Ammon's horn (tissue), 1 donor: Measurements from ENCODE around the gene SDC3.
A peak's percentile ranks its signal among the peaks of the same experiment; 100 is the strongest.
"Not testable (repeated sequence)": the region's sequence is repeated elsewhere in the genome, so short reads cannot be mapped to it uniquely, and the experiment has no call there.

Experiments
- DNase-seq: peaks from one replicate; pipeline ENCODE4 v3.0.0-alpha.2; 2016; ENCODE audit warnings: low spot score

SDC3 gene

GRCh38 chr1:30908696-30909364 lies at the start of gene SDC3:
Gene SDC3 (minus strand): TSS chr1:30908758. CDS start chr1:30908586, 172 bp downstream.
- DNase-seq = no peak

GRCh38 chr1:30957560-30958222 lies 49.1 kb upstream of the SDC3 start:
- DNase-seq = no peak

GRCh38 chr1:30955448-30956015 lies 47.0 kb upstream of the SDC3 start:
- no peak for DNase-seq

DNA sequence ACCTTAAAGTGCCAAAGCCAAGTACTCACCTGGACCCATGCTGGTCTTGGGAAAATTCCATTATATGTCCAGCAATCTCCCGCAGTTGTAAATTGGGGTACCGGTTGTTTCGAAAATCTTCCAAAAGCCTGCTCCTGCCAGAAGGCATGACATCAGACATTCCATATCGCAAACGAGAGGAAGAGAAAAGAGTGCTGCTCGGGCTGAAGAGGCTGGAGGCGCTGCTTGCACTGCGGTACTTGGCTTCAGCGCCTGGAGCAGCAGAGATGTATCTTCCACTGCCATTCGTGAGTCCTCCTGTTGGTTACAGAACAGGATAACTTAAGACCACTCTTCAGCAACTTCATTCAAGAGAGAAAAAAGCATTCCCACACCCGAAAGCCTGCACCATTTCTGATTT lies 45.1 kb upstream of the SDC3 start:
- no peak for DNase-seq

DNA sequence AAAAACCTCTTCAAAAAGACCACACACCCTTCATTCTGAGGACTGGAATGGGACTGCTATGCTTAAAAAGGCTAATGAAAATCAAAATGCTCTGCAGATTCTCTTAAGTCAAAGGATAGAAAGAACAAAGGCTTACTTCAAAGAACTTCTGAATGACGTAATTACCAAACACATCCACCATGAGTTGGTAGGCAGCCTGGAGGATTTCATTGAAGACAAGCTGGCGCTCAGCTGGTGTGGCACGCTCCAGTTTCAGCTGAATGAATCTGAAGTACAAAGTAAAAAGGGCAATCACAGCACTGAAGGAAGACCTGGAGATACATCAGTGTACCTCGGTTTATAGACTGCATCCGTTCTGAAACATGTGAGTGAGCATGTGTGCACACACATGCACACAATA lies 43.5 kb upstream of the SDC3 start:
- peak; percentile 78 for DNase-seq

DNA sequence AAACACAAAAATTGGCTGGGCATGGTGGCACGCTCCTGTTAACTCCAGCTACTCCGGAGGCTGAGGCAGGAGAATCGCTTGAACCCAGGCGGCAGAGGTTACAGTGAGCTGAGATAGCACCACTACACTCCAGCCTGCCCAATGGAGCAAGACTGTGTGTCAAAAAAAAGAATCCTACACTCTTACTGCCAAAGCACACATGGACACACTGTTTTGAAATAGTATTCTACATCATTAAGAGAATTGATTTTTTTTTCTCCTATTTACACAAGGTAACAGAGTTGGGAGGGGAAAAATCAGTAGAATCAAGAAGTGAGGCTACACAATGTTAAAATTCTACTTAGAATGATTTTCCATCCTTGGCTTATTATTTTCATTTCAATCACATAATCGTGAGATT lies 42.1 kb upstream of the SDC3 start:
- DNase-seq = no peak

- no peak for DNase-seq
Observed at GRCh38 chr1:30950053-30950452, 41.5 kb upstream of the SDC3 start.

DNA sequence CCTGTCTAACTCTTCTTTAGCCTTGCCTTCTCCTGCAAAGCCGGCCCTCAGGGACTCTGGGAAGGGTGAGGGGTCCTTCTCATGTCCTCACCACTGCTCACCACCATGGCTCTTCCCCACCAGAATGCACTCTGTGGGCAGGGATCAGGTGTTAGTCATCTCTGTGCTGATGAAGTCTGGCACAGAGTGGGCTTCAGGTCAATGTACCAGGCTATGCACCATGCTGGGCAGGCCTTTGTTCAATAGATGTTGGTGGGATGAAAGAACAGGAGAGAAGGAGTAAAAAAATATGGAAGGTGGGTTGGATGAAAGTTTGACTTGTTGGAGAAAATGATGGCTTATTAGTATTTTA lies 40.9 kb upstream of the SDC3 start:
- DNase-seq = not testable (repeated sequence)

GRCh38 chr1:30948813-30949486 lies 40.4 kb upstream of the SDC3 start:
- not testable (repeated sequence) for DNase-seq

GRCh38 chr1:30948278-30948677 lies 39.7 kb upstream of the SDC3 start:
- no peak for DNase-seq

DNA sequence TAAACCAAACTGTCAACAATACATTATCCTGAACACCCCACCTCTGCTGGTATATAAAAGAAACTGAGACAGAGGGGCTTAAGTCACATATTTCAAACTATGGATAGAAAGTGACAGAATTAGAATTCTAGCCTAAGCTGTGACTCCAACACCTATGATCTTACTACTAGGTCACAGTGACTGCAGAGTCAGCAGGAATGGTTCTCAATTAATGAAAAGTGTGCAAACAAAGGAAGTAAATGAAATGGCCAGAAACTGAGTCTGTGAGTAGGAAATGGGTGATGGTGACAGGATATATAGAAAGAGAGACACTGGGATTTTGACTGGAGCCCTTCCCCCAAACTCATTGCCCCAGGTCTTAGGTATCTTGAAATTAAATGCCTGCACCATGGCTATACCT lies 38.7 kb upstream of the SDC3 start:
- DNase-seq = no peak

- peak; percentile 53 for DNase-seq
Observed at GRCh38 chr1:30942326-30942963, 33.9 kb upstream of the SDC3 start.

DNA sequence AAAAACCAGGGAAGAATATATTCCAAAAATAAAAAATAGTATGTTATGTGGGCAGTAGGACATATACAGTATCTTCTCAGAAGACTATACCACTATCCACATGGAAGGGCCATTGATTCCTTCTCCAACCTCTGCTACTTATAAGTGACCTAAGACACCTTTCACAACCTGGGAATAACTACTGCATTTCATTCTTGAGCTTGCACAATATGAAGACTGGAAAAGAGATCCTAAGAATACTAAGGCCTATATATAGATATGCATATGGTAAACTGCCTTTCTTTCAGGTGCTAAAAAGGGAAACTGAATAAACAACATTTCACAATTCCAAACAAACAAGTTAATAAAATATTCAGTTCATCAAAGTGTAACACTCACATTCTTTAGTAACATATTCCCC lies 32.0 kb upstream of the SDC3 start:
- DNase-seq = no peak

- DNase-seq = no peak
Observed at GRCh38 chr1:30936541-30937171, 28.1 kb upstream of the SDC3 start.

GRCh38 chr1:30935758-30936157 lies 27.2 kb upstream of the SDC3 start:
- DNase-seq = not testable (repeated sequence)

- no peak for DNase-seq
Observed at GRCh38 chr1:30934613-30935012, 26.1 kb upstream of the SDC3 start.

DNA sequence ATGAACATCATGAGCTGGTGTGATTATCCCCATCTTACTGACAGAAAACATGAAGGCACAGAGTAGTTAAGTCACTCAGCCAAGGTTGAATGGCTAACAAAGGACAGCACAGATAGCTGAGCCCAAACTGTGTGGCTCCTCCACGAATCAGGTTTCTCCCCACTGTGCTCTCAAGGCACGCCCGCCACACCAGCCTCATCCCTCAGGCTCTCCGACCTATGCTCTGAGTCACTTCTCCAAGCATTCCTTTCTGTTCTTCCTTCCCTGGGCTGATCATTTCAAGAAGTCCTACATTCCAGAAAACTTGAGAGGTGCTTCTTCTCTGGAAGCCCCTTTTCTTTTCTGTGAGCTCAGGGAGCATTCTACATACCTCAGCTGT lies 25.3 kb upstream of the SDC3 start:
- no peak for DNase-seq

DNA sequence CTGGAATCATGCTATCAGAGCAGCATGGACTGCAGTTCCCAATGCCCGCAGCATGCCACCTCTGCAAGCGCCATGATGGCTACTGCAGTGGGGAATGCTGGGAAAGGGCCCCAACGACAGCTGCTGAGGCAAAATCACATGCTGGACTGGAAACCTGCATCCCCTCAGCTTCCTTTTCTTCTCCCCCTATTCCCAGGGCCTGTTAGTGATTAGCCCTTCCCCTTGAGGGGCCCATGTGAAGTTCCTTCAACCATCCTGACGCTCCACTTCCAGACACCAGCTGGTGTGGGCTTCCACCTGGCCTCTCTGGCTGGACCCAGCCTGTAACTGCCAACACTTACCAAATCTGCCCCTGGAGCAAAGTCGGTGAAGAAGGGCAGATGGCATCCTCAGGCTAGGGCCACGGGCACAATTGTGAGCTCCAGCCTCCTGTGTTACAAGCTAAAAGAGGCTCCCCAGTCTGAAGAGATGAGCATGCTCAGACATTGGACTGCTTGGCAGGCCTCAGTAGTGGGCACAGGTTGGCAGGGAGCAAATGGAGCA lies 22.1 kb upstream of the SDC3 start:
- DNase-seq = no peak

DNA sequence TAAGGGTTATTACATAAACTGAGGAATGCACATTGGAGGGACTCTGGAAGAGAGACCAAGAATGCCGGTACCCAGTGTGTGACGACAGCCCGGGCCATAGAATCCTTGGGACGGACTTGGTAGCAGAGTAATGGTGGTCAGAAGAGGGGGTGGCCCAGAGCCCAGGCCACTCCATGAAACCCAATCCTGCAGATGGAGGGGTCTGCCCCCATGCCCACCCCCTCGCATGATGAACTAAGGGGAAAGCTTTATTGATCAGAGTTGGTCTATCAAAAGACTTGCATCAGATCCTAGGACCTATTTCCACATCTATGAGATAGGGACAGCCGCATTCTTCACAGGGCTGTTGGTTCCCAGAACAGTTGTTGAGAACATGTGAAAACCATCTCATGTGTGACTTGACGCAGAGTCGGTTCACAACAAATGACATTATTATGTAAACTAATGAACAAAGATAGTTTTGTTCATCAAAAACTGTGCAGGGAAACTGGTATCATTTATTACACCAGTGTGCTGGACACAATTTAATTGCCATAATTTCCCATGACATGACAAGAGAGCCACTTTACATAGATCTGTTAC lies 21.5 kb upstream of the SDC3 start:
- no peak for DNase-seq

DNA sequence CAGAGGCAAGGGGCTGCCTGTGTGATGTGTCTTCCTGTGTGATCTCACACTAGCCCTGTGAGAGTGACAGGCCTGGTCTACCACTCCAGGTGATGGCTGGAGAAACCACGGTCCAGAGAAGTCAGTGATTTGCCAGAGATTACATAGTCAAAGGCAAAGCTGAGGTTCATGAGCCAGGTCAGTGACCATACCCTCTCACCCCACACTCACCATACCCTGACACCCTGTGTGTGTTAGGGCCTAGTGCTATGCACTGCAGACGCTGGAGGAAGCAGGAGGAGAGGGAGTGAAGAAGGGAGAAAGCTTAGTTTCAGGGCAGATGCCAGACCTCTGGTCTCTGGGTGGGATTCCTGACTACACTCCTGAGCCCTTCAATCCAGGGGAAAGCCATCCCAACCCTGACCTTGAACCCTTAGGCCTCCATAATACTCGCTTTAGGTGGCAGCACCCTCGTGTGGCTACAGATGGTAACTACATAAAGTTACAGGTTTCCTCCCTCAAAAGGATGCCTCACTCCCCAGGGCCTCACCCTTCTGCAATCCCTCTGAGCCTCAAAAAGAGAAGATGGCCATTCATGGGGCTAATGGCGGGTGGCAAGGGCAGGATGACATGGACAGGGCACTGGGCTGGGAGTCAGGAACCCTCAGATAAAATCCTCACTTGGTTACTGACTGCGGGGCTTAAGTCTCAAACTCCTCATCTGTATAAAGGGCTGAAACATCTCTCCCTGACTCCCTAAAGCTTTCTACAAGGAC lies 20.8 kb upstream of the SDC3 start:
- no peak for DNase-seq

DNA sequence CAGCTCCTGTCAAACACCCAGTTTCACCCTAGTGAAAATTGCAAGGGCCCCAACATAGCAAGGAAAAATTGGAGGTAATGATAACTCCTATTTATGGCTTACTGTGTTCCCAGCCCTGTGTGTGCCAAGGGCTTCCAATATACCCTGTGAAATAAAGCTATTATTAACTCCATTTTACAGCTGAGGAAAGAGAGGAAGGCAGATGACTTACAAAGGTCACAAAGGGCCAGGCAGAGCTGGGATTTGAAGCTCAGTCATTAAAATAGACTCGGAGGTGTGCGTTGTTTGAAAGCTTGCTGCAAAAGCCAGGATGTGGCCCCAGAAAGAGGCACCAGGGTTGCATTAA lies 20.2 kb upstream of the SDC3 start:
- DNase-seq = no peak
